GM10266 (cell line): Measurements from ENCODE around the gene CPO.
"Not testable (repeated sequence)": the region's sequence is repeated elsewhere in the genome, so short reads cannot be mapped to it uniquely, and the experiment has no call there.

ENCODE experiments used
- DNase-seq: peaks from one replicate; pipeline ENCODE4 v3.0.0; 2012; ENCODE audit errors: extremely low spot score
- CTCF ChIP-seq: IDR thresholded peaks from 2 replicates; pipeline ENCODE4 v1.5.1; 2012; ENCODE audit warnings: mild to moderate bottlenecking, low read depth; ENCODE audit not compliant: control insufficient read depth, insufficient read depth; ENCODE audit errors: missing control alignments

Gene CPO

GRCh38 chr2:206921529-206921928, 17.8 kb upstream of the CPO start:
- no peak for DNase-seq
- TF ChIP-seq CTCF, result no peak

- TF ChIP-seq CTCF, result no peak
- DNase-seq, result no peak
These were observed 3.1 kb upstream of the CPO start for GRCh38 chr2:206935991-206936842.

GRCh38 chr2:206936843-206937230, 2.5 kb upstream of the CPO start:
- no peak for DNase-seq
- no peak for TF ChIP-seq CTCF

DNA sequence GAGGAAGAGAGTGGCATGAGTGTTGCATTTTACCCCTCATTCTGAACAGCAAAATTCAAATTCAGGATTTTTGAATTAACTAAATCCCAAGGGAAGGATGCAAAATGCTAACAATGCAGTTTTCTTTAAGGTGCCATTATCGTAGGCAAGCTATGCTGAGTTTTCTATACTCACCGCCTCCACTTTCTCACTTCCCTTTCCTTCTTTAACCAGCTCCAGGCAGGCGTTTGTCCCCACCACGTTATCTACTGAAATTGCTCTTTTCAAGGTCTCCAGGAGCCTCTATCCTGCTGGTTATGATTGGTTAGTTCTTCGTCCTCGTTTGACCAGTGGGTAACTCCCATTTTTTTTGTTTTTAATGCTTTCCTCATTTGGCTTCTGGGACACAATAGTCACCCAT, 1.8 kb upstream of the CPO start:
- DNase-seq, result no peak
- no peak for TF ChIP-seq CTCF

DNA sequence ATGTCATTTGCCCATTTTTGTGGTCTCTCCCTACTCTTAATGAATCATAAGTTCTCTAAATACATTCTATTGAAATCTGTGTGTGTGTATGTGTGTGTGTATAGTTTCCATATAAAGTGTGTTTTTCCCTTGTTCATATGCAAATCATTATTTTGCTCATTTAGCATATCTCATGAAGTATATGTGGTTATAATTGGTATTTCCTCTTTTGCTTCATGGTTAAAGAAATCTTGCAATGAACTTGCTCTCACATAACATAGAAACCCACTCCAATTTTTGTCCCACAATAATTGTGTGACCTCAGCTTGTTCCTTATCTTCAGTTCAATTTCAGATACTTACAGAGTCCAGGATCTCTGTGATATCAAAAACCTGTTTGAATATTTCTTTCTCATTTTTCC, 1.2 kb downstream of the CPO start:
- no peak for TF ChIP-seq CTCF
- no peak for DNase-seq

- no peak for TF ChIP-seq CTCF
These were observed 3.5 kb downstream of the CPO start for GRCh38 chr2:206942592-206943478.

GRCh38 chr2:206953404-206953803, 14.1 kb downstream of the CPO start:
- not testable (repeated sequence) for DNase-seq

More at GRCh38 chr2:206942592-206943478, 3.5 kb downstream of the CPO start:
- no peak for DNase-seq
